ENCODE results near the gene SPI1.

DNA sequence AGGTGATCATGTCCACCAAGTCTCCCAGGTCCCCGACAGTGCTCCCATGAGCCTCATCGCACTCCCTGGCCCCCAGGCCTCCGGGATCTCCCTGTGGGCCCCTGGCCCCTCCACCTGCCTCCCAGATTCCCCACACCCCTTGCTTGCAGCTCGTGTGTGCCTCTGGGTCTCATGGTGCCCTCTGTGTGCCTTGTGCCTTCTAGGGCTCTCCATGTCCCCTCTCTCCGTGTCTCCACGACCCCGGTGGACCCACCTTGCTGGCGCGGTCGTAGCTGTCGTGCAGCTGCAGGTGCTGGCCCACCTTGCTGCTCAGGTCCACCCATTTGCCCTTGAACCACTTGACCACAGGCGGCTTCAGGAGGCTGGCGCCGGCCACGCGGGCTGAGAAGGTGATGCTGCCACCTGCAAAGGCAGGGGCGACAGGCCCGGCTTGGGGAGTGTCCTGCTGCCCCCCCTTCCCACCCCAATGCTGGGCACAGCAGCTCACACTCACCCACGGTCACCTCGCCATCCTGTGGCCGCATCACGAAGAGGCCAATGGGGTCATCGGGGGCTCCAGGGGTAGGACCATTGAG, 28.7 kb downstream of the SPI1 start:
- TF ChIP-seq, protein P1, sequence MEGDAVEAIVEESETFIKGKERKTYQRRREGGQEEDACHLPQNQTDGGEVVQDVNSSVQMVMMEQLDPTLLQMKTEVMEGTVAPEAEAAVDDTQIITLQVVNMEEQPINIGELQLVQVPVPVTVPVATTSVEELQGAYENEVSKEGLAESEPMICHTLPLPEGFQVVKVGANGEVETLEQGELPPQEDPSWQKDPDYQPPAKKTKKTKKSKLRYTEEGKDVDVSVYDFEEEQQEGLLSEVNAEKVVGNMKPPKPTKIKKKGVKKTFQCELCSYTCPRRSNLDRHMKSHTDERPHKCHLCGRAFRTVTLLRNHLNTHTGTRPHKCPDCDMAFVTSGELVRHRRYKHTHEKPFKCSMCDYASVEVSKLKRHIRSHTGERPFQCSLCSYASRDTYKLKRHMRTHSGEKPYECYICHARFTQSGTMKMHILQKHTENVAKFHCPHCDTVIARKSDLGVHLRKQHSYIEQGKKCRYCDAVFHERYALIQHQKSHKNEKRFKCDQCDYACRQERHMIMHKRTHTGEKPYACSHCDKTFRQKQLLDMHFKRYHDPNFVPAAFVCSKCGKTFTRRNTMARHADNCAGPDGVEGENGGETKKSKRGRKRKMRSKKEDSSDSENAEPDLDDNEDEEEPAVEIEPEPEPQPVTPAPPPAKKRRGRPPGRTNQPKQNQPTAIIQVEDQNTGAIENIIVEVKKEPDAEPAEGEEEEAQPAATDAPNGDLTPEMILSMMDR (optimal IDR thresholded peaks at IDR 0.05 in 1 of 3, IDR thresholded peaks at IDR 0.05 in 1 of 3, conservative IDR thresholded peaks at IDR 0.05 in 1 of 3; ENCODE audit: extremely low read depth in 1 of 3, insufficient read depth in 2 of 3, low read length in 3 of 3), result no peak
- no peak for TF ChIP-seq EZH2 (IDR thresholded peaks at IDR 0.05; ENCODE audit: low read length)

Measured in keratinocyte (primary cell).